ENCODE data around the gene OR7C1. TPM values are rescaled to one million over a fixed set of nuclear protein-coding genes. Genes with fewer than 3 reads are reported as not detected.

OR7C1 gene
- total RNA-seq, 1 donor from 2014 or later: 0.18 TPM

GRCh38 chr19:14748601-14749000, 86.4 kb downstream of the OR7C1 start:
- no peak overlapping the region for H3K27ac ChIP-seq
- TF ChIP-seq CTCF (IDR thresholded peaks at IDR 0.05): no peak
- DNase-seq: no peak
- intact Hi-C loops (cut with DNase I): no loop called here
- H3K9me3 ChIP-seq: no peaks in the 10 kb centered on the region
- no peaks in the 10 kb centered on the region for H3K27me3 ChIP-seq (ENCODE audit: low read depth)
- no peaks in the 10 kb centered on the region for H3K4me1 ChIP-seq
- H3K36me3 ChIP-seq: no peaks in the 10 kb centered on the region
- ATAC-seq: no peak
- no peak overlapping the region for H3K4me3 ChIP-seq

Other genes starting within 250 kb of the OR7C1 start
- 25.5 TPM for gene ADGRE3, start 160.3 kb downstream of the OR7C1 start, total RNA-seq
- gene ZNF333, start 145.1 kb downstream of the OR7C1 start, total RNA-seq: 20.0 TPM
- gene ADGRE2, start 56.6 kb downstream of the OR7C1 start, total RNA-seq: 19.9 TPM
- gene OR7A5, start within 50 bp of the OR7C1 start, total RNA-seq: not detected
- gene OR7A10, start 13.7 kb upstream of the OR7C1 start, total RNA-seq: not detected
- not detected for gene OR7A17, start 50.9 kb upstream of the OR7C1 start, total RNA-seq
- not detected for gene OR7C2, start 106.3 kb upstream of the OR7C1 start, total RNA-seq
- not detected for gene SLC1A6, start 144.7 kb upstream of the OR7C1 start, total RNA-seq
- gene CASP14, start 214.3 kb upstream of the OR7C1 start, total RNA-seq: not detected
- not detected for gene OR1I1, start 247.0 kb upstream of the OR7C1 start, total RNA-seq